ENCODE data around the gene HMMR.
A peak's percentile ranks its signal among the peaks of the same experiment; 100 is the strongest.

HMMR gene

DNA sequence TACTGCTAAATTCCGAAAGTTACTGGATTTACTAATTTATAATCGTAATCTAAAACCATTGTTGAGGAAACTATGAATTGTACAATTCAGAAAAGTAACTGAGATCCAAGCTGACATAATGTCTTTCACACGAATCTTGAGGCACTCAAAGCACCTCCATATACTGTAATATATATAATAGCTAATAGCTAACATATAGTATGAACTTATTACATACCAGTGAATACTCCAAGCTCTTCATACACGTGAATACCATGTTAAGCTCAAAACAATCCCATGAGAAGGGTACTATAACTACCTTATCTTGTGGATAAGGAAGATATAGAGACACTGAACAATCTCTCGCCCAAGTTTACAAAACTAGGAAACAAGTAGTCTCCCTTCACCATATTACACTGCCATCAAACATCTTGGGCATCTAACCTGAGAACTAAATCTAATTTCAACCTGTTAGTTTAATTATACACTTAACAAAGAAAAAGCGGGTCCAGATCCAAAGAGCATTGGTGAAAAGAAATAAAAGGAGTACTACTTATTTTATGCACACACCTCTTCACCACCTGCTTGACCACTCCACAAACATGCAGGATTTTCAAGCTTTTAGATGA is 1.6 kb upstream of the HMMR start:
- DNase-seq: no peak

DNA sequence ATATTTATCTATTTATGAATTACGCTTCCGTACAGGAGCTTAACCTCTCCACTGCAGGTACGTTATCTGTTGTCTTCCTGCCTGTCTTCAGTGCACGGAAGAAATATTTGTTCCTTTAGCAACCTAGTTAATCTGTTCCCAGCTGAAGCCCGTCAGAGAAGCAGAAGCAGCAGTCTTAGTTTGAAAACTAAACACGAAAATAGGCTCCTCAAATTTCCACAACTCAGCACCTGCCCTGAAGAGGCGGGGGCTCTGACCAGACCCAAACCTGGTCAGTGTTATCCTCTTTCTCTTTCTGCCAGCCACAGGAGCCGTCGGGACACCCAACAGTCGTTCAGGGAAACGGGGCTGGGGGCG is 992 bp upstream of the HMMR start:
- peak; percentile 32 for DNase-seq

DNA sequence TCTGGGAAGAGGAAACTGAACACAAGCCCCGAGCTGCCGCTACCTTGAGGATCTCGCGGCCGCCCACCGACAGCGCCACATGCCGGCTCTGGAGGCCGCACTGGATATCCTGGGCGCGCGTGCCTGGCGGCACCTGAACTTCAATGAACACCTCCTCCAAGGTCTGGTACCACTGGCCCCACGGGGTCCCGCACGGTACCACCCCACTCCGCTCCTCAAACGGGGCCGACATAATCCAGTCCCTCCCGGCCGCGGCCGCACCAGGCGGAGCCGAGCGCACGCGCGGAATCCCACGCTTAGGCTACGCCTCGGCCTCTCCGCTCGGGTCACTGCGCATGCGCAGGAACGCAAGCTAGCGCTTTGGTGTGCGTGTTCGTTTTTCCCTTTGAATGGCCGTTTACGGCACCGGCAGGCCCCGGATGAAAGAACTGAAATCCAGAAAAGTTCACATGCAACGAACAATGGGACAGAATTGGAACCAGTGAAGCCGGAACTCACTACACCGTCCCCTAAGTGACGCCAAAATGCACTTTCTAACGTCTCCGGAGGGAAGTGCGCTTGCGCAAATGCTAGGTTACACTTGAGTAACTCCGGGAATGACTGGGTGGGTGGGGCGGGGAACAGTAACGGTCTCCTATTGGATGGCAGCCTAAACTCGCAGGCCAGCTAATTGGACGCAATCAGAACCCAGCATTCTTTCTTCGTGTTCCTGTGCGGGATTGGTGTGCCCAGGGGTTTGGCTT is 442 bp upstream of the HMMR start, which contains the start of gene NUDCD2:
Gene NUDCD2, minus strand, starts transcription at position 284 of the 743 bp plus-strand sequence. Its CDS starts 52 bp downstream, at position 232.
- DNase-seq: peak; percentile 92

DNA sequence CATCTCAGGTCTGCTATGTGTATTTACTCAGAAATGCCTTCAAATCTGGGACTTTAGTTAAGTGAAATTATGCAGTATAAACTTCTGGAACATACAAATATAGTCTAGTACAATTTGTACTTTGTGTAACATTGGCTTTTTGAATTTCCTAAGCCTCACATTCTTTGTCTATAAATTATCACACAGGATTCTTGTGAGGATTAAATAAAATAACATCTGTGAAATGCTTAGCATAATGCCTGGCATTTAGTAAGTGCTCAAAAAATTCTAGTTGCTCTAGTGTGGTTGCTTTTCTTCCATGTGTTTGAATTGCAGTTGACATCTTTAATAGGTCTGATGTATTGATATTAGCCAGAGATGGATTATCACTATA is 2.6 kb downstream of the HMMR start:
- DNase-seq: no peak

DNA sequence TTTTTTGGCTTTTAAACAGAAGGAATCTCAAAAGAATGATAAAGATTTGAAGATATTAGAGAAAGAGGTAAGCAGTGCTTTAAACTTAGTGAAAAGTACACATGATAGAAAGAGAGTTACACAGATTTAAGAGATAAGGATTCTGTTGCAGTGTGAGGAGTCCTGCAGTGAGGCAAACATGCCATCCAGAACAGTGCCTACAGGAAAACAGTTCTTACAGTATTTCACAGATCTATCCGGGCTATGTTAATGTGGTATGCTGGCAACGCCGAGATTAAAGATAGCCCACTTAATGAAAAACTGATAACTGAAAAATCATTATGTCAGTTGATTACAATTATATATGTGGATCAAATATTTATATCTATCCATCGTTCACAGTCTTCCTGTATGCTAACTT is 7.2 kb downstream of the HMMR start:
- DNase-seq: no peak

DNA sequence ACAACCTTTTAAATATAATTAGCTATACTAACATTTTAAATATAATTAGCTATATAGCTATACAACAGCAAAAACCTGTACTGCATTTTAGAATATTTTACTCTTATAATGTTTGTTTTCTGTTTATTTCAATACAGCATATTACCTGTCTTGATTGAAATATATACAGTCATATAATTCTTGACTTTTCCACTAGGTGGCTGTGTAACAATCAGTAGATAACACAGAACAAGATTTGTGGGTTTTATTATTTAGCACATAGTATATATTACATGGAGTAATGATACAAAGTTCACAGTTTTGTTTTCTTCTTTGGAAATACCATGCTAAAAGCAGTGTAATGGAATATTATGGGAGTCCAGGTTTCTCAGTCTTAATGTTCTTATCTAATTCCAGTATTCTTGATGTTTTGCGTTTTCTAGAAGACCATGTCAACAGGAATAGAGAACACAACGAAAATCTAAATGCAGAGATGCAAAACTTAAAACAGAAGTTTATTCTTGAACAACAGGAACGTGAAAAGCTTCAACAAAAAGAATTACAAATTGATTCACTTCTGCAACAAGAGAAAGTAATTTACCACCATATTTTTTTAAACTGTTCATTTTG is 13.3 kb downstream of the HMMR start:
- DNase-seq: no peak

DNA sequence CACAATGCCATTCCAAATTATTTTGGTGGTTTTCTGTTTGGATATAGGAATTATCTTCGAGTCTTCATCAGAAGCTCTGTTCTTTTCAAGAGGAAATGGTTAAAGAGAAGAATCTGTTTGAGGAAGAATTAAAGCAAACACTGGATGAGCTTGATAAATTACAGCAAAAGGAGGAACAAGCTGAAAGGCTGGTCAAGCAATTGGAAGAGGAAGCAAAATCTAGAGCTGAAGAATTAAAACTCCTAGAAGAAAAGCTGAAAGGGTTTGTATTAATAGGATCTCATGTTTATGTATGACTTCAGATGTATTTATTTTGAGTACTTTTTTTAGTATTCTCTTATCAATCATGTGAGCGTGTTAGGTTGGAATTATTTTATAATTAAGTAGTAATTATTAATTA is 15.0 kb downstream of the HMMR start:
- DNase-seq: no peak

DNA sequence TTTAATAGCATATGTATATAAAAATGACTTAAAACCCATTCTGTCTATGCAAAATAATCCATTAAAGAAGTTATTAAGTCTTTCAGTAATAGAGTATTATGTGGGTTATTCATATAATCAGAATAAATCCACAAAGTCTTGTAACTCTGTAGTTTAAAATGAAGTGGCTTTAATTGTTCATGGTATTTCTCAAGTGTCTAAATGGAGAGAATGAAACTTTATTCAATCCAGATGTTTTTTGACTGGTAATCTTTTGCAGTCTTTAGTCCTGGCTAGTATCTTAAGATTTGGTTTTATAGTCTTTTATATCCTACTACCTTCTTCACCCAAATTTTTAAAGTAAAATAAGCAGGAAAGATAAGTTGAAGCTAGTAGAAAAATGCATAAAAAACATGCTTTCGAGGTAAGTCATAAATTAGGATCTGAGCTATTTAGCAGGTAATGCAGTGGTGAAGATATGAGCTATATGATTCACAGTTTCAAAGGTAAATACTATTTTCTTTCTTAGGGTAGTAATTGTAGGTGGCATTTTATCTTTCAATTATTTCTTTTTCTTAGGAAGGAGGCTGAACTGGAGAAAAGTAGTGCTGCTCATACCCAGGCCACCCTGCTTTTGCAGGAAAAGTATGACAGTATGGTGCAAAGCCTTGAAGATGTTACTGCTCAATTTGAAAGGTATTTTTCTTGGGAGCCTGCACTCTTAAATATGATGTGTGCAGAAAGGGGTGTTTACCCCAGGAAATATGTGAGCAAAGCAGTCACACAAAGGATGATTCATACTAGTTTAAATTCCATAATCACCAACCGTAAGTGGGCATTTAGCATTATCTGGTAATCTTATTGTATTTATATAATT is 17.9 kb downstream of the HMMR start:
- DNase-seq: no peak

DNA sequence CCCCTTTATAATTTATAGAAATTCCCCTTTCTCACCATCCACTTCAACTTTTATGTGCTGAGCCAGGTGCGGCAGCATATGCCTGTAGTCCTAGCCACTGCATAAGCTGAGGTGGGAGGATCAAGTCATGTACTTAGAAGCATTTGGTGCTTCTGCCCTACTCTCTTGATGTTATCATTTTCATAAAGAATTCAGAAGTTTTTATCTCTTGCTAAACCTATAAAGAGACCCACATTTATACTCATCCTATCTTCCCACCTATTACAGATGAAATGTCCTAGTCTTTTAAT is 18.5 kb downstream of the HMMR start:
- DNase-seq: no peak

DNA sequence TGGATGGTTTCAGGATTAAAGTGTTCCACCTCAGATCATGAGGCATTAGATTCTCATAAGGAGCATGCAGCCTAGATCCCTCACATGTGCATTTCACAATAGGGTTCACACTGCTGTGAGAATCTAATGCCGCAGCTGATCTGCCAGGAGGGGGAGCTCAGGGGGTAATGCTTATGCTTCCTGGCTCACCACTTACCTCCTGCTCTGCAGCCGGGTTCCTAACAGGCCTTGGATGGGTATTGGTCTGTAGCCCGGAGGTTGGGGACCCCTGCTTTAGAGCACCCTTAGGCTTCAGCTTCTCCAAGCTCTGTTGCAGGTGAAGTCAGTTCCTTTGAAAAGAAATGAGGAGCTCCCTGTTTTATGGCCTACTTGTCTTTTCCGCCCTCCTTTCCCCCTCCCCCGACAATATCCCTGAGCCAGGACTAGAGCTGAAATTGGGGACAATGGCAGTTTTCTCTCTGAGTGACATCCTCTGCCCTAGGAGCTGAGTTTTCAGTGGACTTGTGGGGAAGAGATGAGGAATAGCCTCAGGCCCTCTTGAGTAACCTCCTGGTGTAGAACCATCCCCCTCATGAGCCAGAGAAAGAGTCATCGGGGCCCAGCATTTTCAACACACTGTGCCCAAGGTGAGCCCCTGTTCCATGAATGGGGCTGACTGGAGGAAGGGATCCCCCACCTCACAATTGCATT is 28.8 kb downstream of the HMMR start:
- no peak for DNase-seq

DNA sequence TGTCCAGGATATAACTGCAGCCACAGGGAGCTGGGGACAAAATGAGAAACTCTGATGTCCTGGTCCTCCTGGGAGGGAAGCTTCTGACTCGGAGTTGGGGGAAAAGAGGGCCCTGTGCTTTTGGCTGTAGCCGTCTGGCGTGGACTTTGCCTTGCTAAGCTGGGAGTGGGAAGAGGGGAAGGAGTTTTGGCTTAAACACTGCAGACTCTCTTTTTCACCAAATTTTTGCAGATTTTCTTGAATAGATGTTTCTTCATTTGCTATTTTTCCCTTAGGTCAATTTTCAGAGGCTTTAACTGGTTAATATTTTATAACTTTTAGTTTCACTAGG is 29.3 kb downstream of the HMMR start:
- no peak for DNase-seq

DNA sequence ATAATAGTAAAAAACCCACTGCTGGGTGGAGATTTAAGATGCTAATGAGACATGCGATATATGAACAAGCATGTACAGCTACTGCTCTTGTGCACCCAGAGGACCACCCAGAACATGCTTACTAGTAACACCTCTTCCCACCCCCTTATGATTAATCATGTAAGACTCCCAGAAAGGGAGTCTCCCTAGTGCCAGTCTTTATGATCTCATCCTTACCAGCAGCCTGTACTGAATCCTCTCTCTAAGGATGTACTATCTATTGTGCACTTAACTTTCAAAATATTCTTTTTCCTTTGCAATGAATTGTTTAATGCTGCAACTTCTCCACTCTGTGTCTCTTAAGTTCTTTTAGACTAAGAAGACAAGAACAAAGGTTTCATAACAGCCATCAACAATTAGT is 35.9 kb downstream of the HMMR start:
- DNase-seq: no peak

DNA sequence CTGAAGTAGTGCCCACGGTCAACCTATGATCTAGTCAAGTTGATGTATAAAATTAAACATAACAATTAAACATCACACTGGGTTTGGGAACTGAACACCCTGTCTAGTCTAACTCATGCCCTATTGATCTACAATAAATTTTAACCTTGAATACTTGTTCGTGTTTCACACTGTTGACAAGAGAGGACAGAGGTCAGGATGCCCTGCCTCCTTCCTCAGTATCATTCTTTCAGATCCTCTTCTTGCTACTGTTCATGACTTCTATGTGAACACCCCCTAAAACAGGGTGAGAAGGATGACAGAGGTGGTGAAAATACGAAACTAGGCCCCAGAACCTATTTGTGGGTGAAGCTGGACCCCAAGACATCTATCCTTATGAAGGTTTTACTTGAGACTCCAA is 36.9 kb downstream of the HMMR start:
- no peak for DNase-seq

DNA sequence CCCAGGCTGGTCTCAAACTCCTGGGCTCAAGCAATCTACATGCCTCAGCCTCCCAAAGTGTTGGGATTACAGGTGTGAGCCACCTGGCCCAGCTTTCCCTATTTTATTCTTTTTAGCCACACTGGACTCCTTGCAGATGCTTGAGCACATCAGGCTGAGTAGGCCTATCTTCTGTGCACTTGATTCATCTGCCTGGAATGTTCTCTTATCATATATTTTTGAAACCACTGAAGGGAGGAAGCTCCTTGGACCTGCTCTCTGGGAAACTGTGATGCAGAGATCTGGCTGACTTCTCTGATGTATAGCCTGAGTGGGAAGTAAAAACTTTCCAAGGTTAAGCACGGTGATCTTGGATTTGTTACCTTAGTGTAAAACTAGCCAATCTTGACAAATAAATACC is 38.5 kb downstream of the HMMR start:
- DNase-seq: no peak

DNA sequence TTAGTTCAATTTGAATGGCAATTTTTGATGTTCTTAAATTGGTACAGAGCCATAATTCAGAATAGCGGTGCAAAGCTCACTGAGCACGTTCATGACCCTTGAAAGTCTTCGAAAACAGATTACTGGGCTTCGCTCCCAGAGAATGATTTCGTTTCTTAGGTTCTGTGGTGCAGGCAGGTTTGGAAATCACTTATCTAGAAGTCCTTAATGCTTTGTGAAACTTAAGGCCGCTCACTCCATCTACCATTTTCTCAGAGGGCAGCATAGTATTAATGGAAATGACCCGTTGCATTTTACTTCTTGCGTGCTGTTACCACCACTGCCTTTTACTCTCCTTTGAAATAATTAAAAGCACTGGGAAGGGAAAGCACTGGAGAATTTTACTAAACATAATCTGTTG is 42.1 kb downstream of the HMMR start:
- DNase-seq: no peak

DNA sequence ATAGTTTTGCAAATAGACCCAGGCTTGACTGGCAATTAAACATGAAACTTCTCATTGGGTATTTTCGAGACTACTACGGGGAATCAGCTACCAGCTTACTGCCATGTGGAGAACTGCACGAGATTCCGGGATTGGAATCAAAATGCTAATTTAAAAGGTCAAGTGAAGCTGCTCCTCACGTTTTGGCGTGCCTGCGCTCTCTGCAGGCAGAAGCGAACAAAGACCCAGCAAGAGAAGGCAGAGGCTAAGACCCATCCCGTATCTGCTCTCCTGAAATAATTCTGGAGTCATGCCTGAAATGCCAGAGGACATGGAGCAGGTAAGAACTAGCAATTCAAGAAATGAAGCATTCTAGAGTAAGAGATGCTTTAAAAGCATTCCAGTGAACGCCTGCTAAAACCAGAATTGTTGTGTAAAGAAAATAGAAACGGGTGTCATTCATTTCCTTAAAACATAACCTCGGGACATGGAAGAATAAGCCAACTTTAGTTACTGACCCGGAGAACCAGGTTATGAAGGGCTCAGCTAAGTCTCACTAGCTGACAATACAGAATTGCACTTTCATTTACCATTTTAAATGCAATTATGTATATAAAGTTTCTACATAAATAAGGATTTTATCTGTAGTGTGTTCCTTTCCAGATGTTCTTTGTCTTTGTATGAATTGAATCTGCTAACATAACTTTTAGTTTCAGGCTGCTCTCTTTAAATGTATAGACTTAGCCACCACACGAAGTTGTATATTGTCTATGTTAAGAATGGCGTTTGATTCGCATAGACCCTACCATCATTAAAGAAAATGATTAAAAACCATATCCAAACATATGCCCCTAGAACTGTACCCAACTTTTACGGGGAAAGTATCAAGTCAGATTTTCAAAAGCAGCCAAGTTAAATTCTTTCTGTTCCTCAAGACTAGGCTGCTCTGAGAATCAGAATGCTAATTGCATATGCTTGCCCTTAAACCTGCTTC is 43.0 kb downstream of the HMMR start:
- no peak for DNase-seq

DNA sequence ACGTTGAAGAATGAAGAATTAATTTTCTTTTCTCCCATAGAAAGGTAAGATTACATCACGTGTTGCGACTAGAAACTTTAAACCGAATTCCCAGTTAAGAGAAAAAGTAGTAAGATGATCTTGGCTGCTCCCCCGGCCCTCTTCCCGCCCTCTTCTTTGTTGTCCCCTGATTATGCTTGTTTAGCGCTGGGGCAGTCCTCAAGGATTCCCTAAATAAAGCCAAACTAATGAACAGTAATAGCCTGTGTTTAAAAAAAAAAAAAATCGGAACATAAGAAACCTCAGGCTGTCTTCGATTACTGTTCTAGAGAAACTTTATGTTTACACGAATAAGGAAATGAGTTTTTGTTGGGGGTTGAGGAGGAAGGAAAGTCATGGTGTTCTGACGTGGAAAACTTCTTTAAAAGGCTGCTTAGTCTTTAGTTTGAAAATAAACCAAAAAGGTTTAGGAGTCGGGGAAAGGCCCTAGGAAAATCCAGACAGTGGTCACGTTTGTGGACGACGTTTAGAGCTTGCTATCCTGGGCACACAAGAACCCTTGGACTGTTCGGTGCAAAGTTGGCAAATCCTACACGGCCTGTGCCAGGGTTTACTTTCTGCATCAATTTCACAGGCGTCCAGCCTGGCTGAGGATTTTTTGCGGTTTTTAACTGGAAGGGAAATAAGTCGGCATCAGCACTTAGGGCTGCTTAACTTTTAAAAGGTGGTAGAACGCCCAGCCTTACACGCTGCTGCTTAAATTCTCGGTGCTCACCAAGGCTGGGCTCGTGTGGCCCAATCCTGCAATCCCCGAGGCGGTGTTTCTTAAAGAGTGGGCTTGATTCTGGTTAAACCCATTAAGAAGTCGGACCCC is 43.9 kb downstream of the HMMR start:
- DNase-seq: no peak

DNA sequence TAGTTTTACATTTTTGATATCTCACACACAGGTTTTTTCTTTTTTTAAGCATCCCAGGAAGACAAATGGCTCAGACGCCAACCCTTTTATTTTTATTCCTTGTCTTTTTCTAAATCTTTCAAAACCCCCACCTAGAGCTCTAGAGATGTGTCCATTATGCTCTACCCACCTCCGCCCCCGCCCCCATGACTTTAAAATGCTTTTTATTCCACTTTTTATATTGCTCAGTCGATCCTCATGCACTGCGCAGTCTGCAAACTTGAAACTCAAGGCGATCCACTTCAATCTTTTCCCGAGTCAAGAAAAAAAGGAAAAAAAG is 44.6 kb downstream of the HMMR start:
- DNase-seq: no peak

DNA sequence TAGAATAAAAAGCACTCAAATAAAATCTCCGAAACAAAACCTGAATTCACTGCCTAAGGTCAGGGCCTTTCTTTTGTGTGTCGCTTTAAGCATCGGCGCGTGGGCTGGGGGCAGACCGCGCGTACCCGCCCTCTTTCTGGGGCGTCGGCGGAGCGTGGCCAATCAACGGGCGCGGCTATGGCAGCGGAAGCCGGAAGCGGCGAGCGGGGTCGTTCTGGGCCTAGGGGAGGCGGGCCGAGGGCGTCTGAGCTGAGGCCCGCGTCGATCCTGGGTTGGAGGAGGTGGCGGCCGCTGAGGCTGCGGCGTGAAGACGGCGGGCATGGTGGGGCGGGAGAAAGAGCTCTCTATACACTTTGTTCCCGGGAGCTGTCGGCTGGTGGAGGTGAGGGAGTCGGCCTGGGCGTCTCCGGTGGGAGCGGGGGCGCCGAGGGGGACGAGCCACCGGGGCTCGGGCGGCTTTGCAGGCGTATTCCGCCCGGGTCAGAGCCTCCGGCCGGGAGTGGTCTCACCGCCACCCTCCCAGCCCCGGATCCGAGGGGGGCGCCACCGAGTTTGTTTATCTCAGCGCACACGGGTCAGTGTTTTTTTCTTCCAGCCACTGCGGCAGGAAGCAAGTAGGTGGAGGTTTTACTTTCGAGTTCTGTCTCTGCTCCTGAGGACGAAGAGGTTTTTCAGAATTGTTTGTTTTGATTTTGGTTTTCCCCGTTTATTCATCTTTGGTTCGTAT is 45.1 kb downstream of the HMMR start, which contains the start of gene MAT2B:
Gene MAT2B, plus strand, starts transcription at position 252 of the 727 bp plus-strand sequence. Its CDS starts 68 bp downstream, at position 320.
- peak; percentile 75 for DNase-seq

DNA sequence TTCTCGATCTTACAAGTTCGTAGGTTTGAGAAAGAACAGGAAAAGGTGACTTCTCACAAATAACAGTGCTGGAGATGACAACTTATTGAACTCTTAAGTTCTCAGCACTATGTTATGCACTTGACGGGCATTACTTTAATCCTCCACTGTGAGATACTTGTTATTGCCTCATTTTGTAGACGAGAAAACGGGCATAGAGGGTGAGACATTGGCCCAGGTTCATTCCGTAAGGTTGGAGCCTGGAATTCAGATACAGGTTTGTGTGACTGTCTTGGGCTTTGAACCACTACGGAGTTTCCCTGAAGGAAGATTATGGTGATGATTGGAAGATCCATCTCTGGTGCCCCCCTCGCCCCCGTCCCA is 45.6 kb downstream of the HMMR start:
- DNase-seq: no peak

DNA sequence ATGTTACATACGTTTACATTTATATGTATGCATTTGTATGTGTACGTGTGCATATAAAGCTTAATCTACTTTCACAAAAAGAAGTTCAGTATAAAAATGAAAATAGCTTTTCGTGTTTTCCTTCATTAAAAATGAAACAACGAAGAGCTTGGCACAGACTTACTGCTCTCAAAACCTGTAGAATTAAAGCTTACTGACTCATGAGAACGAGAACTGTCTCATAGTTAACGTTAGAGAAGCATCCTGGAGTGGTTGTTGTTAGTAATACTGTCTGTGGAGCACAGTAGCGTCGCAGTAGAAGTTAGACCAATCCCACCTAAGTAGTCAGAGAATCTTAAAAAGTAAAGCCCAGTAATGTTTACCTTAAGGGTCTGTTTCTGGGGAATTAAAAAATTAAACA is 46.3 kb downstream of the HMMR start:
- DNase-seq: no peak

Data from NCI-H1105 treated with DMSO at 0.1 percent for 48 hours (cell line).